Central memory CD8-positive, alpha-beta T cell (primary cell): Measurements from ENCODE around the gene KRT6A.
A peak's percentile ranks its signal among the peaks of the same experiment; 100 is the strongest.

Experiments
- ATAC-seq: fragments of 150-1000 bp; cut with Tn5 transposase; replicated peaks from 2 replicates; pipeline ENCODE4 v1.10.0; 2022; ENCODE audit warnings: mild to moderate bottlenecking, moderate FRiP score, moderate number of reproducible peaks; ENCODE audit not compliant: poor library complexity, severe bottlenecking; ENCODE audit errors: extremely low read depth
- DNase-seq, 2 donors: peaks; one replicate each; pipeline ENCODE4 v3.0.0; 2021; ENCODE audit warnings: low spot score in 2 of 2
- H3K27ac Mint-ChIP-seq: one replicate; pipeline ENCODE4 v1.8.0; 2022; ENCODE audit warnings: low read depth, mild to moderate bottlenecking, moderate library complexity, mixed read lengths
- H3K27me3 Mint-ChIP-seq: one replicate; pipeline ENCODE4 v1.8.0; 2022; ENCODE audit warnings: mixed read lengths
- H3K36me3 Mint-ChIP-seq: one replicate; pipeline ENCODE4 v1.8.0; 2022; ENCODE audit warnings: mild to moderate bottlenecking, moderate library complexity, mixed read lengths; ENCODE audit not compliant: insufficient read depth
- H3K4me1 Mint-ChIP-seq: one replicate; pipeline ENCODE4 v1.8.0; 2022; ENCODE audit warnings: mixed read lengths
- H3K4me3 Mint-ChIP-seq: one replicate; pipeline ENCODE4 v1.8.0; 2022; ENCODE audit warnings: mild to moderate bottlenecking, moderate library complexity, mixed read lengths
- H3K9me3 Mint-ChIP-seq: one replicate; pipeline ENCODE4 v1.8.0; 2022; ENCODE audit warnings: mixed read lengths

KRT6A gene

DNA sequence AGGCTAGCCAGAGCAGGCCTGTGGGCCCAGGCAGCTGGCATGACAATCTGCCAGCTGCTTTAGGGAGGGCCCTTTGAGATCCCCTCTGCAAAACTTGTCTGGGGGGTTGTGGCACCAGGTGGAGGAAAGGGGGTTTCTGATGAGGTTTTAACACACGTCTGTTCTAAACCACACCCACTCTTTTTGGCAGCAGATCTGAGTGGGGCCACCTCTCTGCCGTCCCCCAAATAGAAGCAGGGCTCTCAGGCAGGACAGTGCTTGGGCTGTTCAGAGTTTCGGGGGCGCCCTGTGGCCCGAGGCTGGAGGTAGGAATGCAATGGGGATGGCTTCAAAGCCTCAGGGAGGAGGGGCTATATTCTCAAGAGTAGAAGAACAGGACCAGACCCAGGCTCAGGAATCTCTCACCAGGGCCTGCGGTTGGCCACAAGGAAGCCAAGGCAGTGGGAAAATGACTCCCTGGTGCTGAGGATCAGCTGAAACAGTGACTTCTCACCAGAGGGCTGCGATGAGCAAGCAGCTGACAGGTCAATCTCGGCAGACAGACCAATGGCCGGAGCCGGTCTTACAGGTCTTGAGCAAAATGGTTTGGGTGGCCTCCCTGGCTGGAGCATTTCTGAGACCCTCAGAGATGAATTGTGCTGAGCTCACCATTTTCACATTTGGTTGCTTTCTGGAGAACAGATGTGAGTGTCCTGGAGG, 28.7 kb upstream of the KRT6A start:
- DNase-seq (peak in 1 of 2 donors; percentile 9), ATAC-seq (no peak)
- H3K27ac Mint-ChIP-seq, result no peak overlapping the region
- H3K9me3 Mint-ChIP-seq, result no peaks in the 10 kb centered on the region
- peaks cover 12% of the 10 kb centered on the region for H3K4me1 Mint-ChIP-seq
- no peaks in the 10 kb centered on the region for H3K27me3 Mint-ChIP-seq
- no peaks in the 10 kb centered on the region for H3K36me3 Mint-ChIP-seq
- H3K4me3 Mint-ChIP-seq, result no peak overlapping the region

DNA sequence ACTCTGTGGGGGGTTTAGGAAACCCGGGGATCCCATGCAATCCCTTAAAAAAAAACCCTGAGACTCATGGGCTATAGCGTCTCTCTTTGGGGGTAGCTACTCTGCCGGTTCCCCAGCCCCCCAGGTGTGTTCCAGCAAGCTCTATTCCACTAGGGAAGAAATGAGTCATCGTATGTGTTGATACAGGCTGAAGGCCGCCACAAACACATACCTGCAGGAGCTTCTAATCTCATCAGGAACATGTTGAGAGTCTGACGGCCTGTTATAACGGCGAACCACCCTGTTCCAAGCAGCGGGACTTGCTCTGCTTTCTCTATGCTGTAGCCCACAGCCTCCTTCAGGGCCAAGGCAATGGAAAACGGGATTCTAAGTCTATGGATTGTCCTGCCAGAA, 28.1 kb upstream of the KRT6A start:
- DNase-seq, result no peak
- Mint-ChIP-seq H3K27ac (no peak overlapping the region), H3K4me3 (no peak overlapping the region), H3K4me1 (peaks cover 6% of the 10 kb centered on the region), H3K36me3 (no peaks in the 10 kb centered on the region), H3K27me3 (no peaks in the 10 kb centered on the region), H3K9me3 (no peaks in the 10 kb centered on the region)
- ATAC-seq, result no peak

GRCh38 chr12:52519826-52520662, 27.0 kb upstream of the KRT6A start, which contains the start of gene KRT5:
TSS of gene KRT5 (minus strand) at chr12:52520394. CDS start at chr12:52520296, 98 bp downstream.
- H3K9me3 Mint-ChIP-seq, result no peaks in the 10 kb centered on the region
- H3K36me3 Mint-ChIP-seq, result no peaks in the 10 kb centered on the region
- no peaks in the 10 kb centered on the region for H3K27me3 Mint-ChIP-seq
- H3K4me3 Mint-ChIP-seq, result no peak within 1 kb of the TSS
- peaks cover 6% of the 10 kb centered on the region for H3K4me1 Mint-ChIP-seq
- H3K27ac Mint-ChIP-seq, result no peak within 1 kb of the TSS
- DNase-seq, result peak in 1 of 2 donors; percentile 6
- ATAC-seq, result no peak

DNA sequence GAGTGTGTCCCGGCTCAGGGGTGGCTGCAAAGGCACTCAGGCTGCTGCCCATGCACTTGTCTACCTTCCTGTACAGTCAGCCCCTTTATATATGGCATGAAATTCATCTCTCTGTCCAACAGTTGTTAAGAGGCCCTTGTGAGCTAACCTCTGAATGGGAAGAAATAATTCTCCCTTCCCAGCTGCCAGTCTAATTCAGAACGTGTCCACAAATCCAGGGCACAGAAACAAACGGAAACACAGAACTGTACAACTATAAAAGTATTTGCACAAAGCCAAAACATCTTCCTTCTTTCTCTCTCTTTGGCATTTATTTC, 26.3 kb upstream of the KRT6A start:
- no peaks in the 10 kb centered on the region for H3K27me3 Mint-ChIP-seq
- peak in 1 of 2 donors; percentile 4 for DNase-seq
- H3K4me3 Mint-ChIP-seq, result no peak overlapping the region
- H3K27ac Mint-ChIP-seq, result no peak overlapping the region
- H3K4me1 Mint-ChIP-seq, result peaks cover 6% of the 10 kb centered on the region
- no peaks in the 10 kb centered on the region for H3K9me3 Mint-ChIP-seq
- no peak for ATAC-seq
- no peaks in the 10 kb centered on the region for H3K36me3 Mint-ChIP-seq

GRCh38 chr12:52518574-52519386, 25.7 kb upstream of the KRT6A start:
- H3K9me3 Mint-ChIP-seq, result no peaks in the 10 kb centered on the region
- H3K36me3 Mint-ChIP-seq, result no peaks in the 10 kb centered on the region
- no peak for ATAC-seq
- H3K27me3 Mint-ChIP-seq, result no peaks in the 10 kb centered on the region
- H3K27ac Mint-ChIP-seq, result no peak overlapping the region
- H3K4me3 Mint-ChIP-seq, result no peak overlapping the region
- no peak for DNase-seq
- H3K4me1 Mint-ChIP-seq, result peaks cover 6% of the 10 kb centered on the region

DNA sequence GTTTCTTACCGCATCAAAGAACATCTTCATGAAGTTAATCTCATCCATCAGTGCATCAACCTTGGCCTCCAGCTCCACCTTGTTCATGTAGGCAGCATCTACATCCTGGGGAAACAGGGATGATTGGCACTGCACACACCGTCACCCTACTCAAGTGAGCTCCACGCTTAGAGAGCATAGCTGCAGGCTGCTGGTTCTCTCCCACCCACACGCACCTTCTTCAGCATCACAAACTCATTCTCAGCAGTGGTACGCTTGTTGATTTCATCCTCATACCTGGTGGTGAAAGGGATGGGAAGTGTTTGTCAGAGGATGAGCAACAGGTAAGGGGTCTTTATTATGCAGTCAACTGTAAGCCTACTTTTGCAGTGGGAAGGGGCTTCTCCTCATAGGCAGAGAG, 24.8 kb upstream of the KRT6A start:
- no peaks in the 10 kb centered on the region for H3K36me3 Mint-ChIP-seq
- DNase-seq, result peak in 1 of 2 donors; percentile 6
- no peaks in the 10 kb centered on the region for H3K9me3 Mint-ChIP-seq
- no peaks in the 10 kb centered on the region for H3K27me3 Mint-ChIP-seq
- ATAC-seq, result no peak
- no peak overlapping the region for H3K4me3 Mint-ChIP-seq
- peaks cover 6% of the 10 kb centered on the region for H3K4me1 Mint-ChIP-seq
- no peak overlapping the region for H3K27ac Mint-ChIP-seq

DNA sequence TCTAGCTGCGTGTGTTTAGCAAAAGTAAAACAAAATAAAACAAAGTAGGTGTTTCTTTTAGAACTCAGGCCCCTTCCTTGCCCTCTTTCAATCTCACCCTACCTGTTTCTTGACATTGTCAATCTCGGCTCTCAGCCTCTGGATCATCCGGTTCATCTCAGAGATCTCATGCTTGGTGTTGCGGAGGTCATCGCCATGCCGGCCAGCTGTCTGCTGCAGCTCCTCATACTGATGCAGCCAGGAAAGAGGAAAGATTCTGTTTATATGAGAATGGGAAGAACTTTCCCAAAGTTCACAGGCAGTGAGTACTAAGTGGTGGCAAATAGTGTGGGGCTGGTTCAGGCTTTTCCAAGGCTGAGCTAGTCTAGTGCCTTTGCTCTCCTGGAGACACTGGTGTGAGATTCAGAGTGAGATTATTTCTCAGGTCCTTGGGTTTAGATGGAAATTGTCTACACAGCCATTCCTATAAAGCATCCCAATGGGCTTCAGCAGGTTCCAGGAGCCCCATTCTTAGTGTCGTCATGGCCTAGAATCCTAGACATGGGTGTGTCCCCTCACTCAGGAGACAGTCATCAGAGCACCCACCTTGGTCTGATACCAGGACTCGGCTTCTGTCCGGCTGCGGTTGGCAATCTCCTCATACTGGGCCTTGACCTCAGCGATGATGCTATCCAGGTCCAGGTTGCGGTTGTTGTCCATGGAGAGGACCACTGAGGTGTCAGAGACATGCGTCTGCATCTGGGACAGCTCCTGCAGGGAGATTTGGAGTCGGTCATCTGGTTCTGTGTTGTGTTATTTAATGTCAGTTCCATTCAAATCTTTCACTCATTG, 24.2 kb upstream of the KRT6A start:
- Mint-ChIP-seq H3K4me3 (no peak overlapping the region), H3K27ac (no peak overlapping the region)
- no peak for ATAC-seq

GRCh38 chr12:52515927-52516831, 23.1 kb upstream of the KRT6A start:
- no peak overlapping the region for H3K27ac Mint-ChIP-seq
- no peak overlapping the region for H3K4me3 Mint-ChIP-seq
- peaks cover 2% of the 10 kb centered on the region for H3K36me3 Mint-ChIP-seq
- no peaks in the 10 kb centered on the region for H3K9me3 Mint-ChIP-seq
- no peak for ATAC-seq
- no peak for DNase-seq
- H3K27me3 Mint-ChIP-seq, result no peaks in the 10 kb centered on the region
- no peaks in the 10 kb centered on the region for H3K4me1 Mint-ChIP-seq

More for the DNA sequence above, 24.2 kb upstream of the KRT6A start:
- Mint-ChIP-seq H3K27me3 (no peaks in the 10 kb centered on the region), H3K9me3 (no peaks in the 10 kb centered on the region), H3K36me3 (no peaks in the 10 kb centered on the region), H3K4me1 (peaks cover 6% of the 10 kb centered on the region)
- peak in 1 of 2 donors; percentile 5 for DNase-seq

DNA sequence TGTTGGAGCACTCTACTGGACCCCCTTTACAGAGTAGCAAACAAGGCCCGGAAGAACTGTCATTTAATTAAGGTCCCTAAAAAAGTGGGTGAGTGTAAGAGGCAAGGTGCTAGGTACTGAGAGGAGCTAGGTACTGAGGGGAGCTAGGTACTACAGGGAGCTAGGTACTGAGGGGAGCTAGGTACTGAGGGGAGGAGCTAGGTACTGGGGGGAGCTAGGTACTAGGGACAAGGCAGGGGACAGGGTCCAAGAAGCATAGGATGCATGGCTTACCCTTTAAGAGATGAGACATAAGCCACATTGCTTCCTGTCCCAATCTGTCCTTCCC, 22.2 kb upstream of the KRT6A start:
- Mint-ChIP-seq H3K36me3 (peaks cover 2% of the 10 kb centered on the region), H3K4me1 (no peaks in the 10 kb centered on the region), H3K27me3 (peaks cover 1% of the 10 kb centered on the region), H3K27ac (no peak overlapping the region), H3K4me3 (no peak overlapping the region), H3K9me3 (no peaks in the 10 kb centered on the region)
- DNase-seq (no peak), ATAC-seq (no peak)

- no peak overlapping the region for H3K4me3 Mint-ChIP-seq
- DNase-seq, result peak in 1 of 2 donors; percentile 3
- H3K4me1 Mint-ChIP-seq, result no peaks in the 10 kb centered on the region
- peaks cover 7% of the 10 kb centered on the region for H3K27me3 Mint-ChIP-seq
- H3K27ac Mint-ChIP-seq, result no peak overlapping the region
- H3K36me3 Mint-ChIP-seq, result peaks cover 2% of the 10 kb centered on the region
- ATAC-seq, result no peak
- no peaks in the 10 kb centered on the region for H3K9me3 Mint-ChIP-seq
Observed at GRCh38 chr12:52514471-52515318, 21.6 kb upstream of the KRT6A start.

GRCh38 chr12:52513736-52514135, 20.7 kb upstream of the KRT6A start:
- no peak overlapping the region for H3K27ac Mint-ChIP-seq
- H3K9me3 Mint-ChIP-seq, result no peaks in the 10 kb centered on the region
- no peak for DNase-seq
- no peak for ATAC-seq
- H3K27me3 Mint-ChIP-seq, result peaks cover 12% of the 10 kb centered on the region
- H3K36me3 Mint-ChIP-seq, result peaks cover 2% of the 10 kb centered on the region
- no peak overlapping the region for H3K4me3 Mint-ChIP-seq
- no peaks in the 10 kb centered on the region for H3K4me1 Mint-ChIP-seq
